HG03159 (cell line): ENCODE results near the gene CCDC92.

ENCODE experiments used
- ATAC-seq: cut with Tn5 transposase; IDR thresholded peaks from one replicate; pipeline ENCODE4 v1.9.1; 2021; ENCODE audit warnings: mild to moderate bottlenecking, moderate library complexity; ENCODE audit not compliant: unreplicated experiment

Gene CCDC92, protein sequence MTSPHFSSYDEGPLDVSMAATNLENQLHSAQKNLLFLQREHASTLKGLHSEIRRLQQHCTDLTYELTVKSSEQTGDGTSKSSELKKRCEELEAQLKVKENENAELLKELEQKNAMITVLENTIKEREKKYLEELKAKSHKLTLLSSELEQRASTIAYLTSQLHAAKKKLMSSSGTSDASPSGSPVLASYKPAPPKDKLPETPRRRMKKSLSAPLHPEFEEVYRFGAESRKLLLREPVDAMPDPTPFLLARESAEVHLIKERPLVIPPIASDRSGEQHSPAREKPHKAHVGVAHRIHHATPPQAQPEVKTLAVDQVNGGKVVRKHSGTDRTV

DNA sequence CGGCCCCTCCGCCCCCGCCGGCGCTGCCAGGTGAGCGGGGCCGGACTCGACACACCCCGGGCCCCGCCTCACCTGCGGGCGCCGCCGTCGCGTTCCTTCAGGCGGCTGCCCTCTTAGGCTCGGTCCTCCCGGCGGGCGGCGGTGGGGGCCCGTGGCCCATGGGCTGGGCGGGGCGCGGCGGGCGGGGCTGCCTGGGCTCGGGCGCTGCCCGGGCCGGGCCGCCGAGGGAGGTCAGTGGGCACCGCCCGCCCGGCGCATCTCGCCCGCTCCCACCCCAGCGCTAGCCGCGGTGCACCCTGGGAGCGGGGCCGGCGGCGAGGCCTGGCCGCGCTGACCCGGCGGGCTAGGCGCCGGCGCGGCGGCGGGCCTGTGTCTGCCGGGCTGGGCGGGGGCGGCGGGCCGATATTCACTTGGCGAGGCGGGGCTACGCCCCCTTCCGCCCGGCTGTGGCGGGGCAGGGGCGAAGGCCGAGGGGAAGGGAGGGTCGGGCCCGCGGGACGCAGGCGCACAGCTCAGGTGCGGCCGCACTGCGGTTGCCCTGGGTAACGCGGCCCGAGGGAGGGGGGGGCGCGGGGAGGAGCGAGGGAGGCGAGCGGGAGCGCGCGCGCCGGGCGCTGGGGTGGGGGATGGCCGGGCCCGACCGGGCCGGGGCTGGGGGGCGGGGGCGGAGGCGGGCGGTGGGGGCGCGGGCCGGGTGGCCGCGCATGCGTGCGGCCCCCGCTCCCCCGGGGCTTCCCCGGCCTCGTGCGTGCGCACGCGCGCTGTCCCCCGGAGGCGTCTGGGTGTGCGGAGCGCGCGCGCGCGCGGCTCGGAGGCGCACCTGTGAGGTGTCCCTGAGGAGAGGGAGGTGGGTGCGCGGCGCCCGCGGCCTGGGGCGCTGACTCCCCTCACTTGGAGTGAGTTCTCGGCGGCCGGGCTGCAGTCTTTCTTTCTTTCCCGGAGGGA is at the start of gene CCDC92, which contains the start of gene ZNF664:
CCDC92 (minus strand) TSS at position 375 of the 945 bp plus-strand sequence. CDS start 28,526 bp downstream, outside the sequence.
ZNF664 (plus strand) TSS at position 759 of the 945 bp plus-strand sequence. CDS start 38,930 bp downstream, outside the sequence.
- ATAC-seq: peak; percentile 75

DNA sequence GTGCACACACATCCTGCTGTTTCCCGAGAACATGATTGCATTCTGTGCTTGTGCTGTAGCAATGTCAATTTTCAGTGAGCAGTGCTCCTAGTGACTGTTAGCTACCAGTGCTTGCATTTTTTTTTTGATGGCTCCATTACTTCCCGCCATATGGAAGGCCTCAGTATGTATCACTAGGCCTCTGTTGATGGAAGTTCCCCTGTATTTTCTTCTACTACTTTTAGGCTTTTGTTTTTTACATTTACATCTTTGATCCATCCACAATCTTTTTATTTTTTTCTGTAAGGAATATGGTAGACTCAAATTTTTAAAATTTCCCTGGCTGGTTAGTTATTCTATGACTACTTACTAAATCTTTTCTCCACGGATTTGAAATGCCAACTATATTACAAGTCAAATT is 49.5 kb upstream of the CCDC92 start:
- no peak for ATAC-seq

GRCh38 chr12:124021007-124021406 is 48.4 kb upstream of the CCDC92 start:
- ATAC-seq: no peak

DNA sequence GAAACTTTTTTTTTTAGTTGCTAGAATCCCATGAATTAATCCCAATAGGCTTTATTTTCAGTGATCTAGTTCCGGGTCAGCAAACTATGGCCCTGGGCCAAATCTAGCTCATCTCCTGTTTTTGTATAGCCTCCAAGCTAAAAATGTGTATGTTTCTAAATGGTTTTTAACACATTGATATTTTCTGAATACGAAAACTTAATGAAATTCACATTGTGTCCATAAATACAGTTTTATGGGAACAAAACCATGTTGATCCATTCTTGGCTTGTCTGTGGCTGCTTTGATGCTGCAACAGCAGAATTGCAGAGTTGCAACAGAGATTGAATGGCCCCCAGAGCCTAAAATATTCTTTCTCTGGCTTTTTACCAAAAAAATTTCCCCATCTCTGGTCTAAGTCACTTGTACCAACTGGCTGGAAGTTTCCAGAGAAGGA is 47.9 kb upstream of the CCDC92 start:
- ATAC-seq: no peak

GRCh38 chr12:124019115-124019514 is 46.5 kb upstream of the CCDC92 start:
- ATAC-seq: no peak

DNA sequence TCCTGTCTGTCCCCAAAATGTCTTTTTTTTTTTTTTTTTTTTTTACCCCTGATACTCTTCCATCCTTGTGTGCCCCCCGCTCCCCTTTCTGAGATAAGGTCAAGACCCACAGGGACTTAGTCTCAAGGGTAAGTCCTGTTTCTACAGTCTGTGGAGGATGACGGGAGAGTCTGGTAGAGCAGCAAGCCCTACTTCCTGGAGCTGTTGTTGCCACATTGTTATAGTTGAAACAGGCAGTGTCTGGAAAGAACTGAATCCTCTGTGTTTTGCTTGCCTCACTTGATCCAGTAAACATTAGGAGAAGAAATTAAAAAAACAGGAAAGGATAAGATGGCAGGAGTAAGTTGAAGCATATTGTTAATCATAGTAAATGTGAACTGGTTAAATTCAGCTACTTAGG is 45.9 kb upstream of the CCDC92 start:
- ATAC-seq: no peak

DNA sequence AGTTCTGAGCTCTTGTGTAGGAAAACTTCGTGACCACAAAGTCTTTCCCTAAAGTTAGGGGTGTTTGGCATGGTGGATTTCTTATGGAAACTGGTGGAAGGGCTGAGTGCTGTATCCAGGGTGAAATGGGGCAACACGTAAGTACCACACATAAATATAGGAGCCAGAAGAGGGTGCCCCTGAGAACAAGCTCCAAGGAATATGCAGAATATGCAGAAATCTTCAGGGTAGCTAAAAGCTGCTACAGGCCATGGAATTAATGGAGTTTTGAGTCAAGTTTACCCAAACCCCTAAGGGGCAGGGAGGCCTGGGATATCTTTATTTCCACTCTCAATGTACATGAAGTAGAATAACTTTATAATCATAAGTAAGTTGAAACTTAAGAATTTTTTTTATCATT is 44.4 kb upstream of the CCDC92 start:
- no peak for ATAC-seq

GRCh38 chr12:124015494-124016461 is 43.1 kb upstream of the CCDC92 start:
- ATAC-seq: no peak

- no peak for ATAC-seq
Observed at GRCh38 chr12:124013073-124013472, 40.4 kb upstream of the CCDC92 start.

- ATAC-seq: no peak
Observed at GRCh38 chr12:124011435-124012115, 38.9 kb upstream of the CCDC92 start.

DNA sequence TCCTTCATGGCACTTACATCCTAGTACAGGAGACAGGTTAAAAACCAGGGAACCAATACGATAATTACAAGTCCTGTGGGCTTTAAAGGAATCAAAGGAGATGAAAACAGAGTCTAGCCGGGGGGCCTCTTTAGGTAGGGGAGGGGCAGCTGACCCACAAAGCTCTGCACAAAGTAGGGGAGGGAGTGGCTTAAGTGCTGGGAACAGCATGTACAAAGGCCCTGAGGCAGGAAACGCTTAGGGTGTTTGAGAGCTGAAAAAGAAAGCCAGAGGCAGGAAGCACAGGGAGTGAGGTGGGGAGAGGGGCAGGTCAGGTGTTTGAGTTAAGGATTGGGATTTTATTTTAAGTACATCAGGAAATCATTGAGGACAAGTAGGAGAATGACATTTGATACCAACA is 38.1 kb upstream of the CCDC92 start:
- no peak for ATAC-seq

- ATAC-seq: no peak
Observed at GRCh38 chr12:124009781-124010180, 37.1 kb upstream of the CCDC92 start.

GRCh38 chr12:124008595-124008994 is 36.0 kb upstream of the CCDC92 start:
- no peak for ATAC-seq

- no peak for ATAC-seq
Observed at GRCh38 chr12:124007826-124008570, 35.4 kb upstream of the CCDC92 start.

GRCh38 chr12:124006846-124007713 is 34.4 kb upstream of the CCDC92 start:
- ATAC-seq: no peak

GRCh38 chr12:124006085-124006845 is 33.6 kb upstream of the CCDC92 start:
- ATAC-seq: peak; percentile 69

GRCh38 chr12:124004233-124004875 is 31.7 kb upstream of the CCDC92 start:
- no peak for ATAC-seq
